HepG2 (cell line): ENCODE data around the gene DNAL4. TPM values are rescaled to one million over a fixed set of nuclear protein-coding genes. Genes with fewer than 3 reads are reported as not detected.

Experiments used
- ARID3A ChIP-seq: IDR thresholded peaks from 2 replicates; pipeline ENCODE4 v1.6.1; 2012; ENCODE audit warnings: low read depth, low read length, improper control_type of control experiment
- ASH2L ChIP-seq: fragments of 300-600, 200-600 bp; sonication (generic); IDR thresholded peaks from 2 replicates; pipeline ENCODE4 v1.7.0; 2017; ENCODE audit warnings: low read depth, mild to moderate bottlenecking, moderate library complexity, mixed read lengths, low read length; ENCODE audit not compliant: insufficient read length
- FOXO1 ChIP-seq: sonication (generic); formaldehyde crosslinking; IDR thresholded peaks from 2 replicates; pipeline ENCODE4 v1.4.0; 2020; ENCODE audit warnings: missing genetic modification reagents
- HDAC2 ChIP-seq: sonication (generic); formaldehyde crosslinking; IDR thresholded peaks from 2 replicates; pipeline ENCODE4 v1.4.0; 2020; ENCODE audit warnings: missing genetic modification reagents
- HIC2 ChIP-seq: sonication (generic); formaldehyde crosslinking; IDR thresholded peaks from 2 replicates; pipeline ENCODE4 v1.9.0; 2022; ENCODE audit warnings: low read depth, missing genetic modification reagents
- HNRNPK ChIP-seq: fragments of 200-400 bp; formaldehyde crosslinking; IDR thresholded peaks from 2 replicates; pipeline ENCODE4 v1.6.1; 2018; ENCODE audit warnings: low read length, low read depth, moderate library complexity, mild to moderate bottlenecking; ENCODE audit not compliant: poor library complexity, severe bottlenecking
- HOXD1 ChIP-seq: sonication (generic); formaldehyde crosslinking; IDR thresholded peaks from 2 replicates; pipeline ENCODE4 v1.5.0; 2020; ENCODE audit warnings: missing genetic modification reagents
- MZF1 ChIP-seq: sonication (generic); formaldehyde crosslinking; IDR thresholded peaks from 2 replicates; pipeline ENCODE4 v1.8.1; 2023; ENCODE audit warnings: mild to moderate bottlenecking, missing genetic modification reagents, borderline replicate concordance
- NFYB ChIP-seq: sonication (generic); formaldehyde crosslinking; IDR thresholded peaks from 2 replicates; pipeline ENCODE4 v1.4.0; 2020; ENCODE audit warnings: missing genetic modification reagents
- NPAS2 ChIP-seq: sonication (generic); formaldehyde crosslinking; IDR thresholded peaks from 2 replicates; pipeline ENCODE4 v1.8.0; 2022; ENCODE audit warnings: mild to moderate bottlenecking, missing genetic modification reagents, borderline replicate concordance
- THAP9 ChIP-seq: sonication (generic); formaldehyde crosslinking; IDR thresholded peaks from 2 replicates; pipeline ENCODE4; 2020; ENCODE audit warnings: missing genetic modification reagents, mild to moderate bottlenecking, borderline replicate concordance
- ZBTB26 ChIP-seq: IDR thresholded peaks from 2 replicates; pipeline ENCODE4 v1.6.1; 2016; ENCODE audit warnings: missing compliant biosample characterization, missing genetic modification reagents, borderline replicate concordance
- ZKSCAN1 ChIP-seq: fragments of 150-350 bp; IDR thresholded peaks from 2 replicates; pipeline ENCODE4 v1.6.1; 2014; ENCODE audit warnings: low read length
- ZNF343 ChIP-seq: sonication (generic); formaldehyde crosslinking; IDR thresholded peaks from 2 replicates; pipeline ENCODE4 v1.4.0; 2020; ENCODE audit warnings: mild to moderate bottlenecking, missing genetic modification reagents
- ZNF546 ChIP-seq: sonication (generic); formaldehyde crosslinking; conservative IDR thresholded peaks from 2 replicates; pipeline ENCODE4 v1.8.1; 2023; ENCODE audit warnings: mild to moderate bottlenecking, missing genetic modification reagents
- ZNF597 ChIP-seq: sonication (generic); formaldehyde crosslinking; IDR thresholded peaks from 2 replicates; pipeline ENCODE4 v1.5.0; 2020; ENCODE audit warnings: missing genetic modification reagents
- ZNF878 ChIP-seq: sonication (generic); formaldehyde crosslinking; IDR thresholded peaks from 2 replicates; pipeline ENCODE4 v1.8.1; 2023; ENCODE audit warnings: mild to moderate bottlenecking, missing genetic modification reagents, moderate library complexity
- polyA plus RNA-seq, 8 experiments: library from polyadenylated mRNA; depleted of rRNA in 3 of 8; stranded (reverse) in 7 of 8; unstranded in 1 of 8; fragments of >200 nt; fragmentation: Illumina TruSeq in 4 of 8; extraction: Trizol in 4 of 8; gene quantifications; 2 replicates each; pipeline versions ENCODE4 v1.2.1 to v1.2.3, GENCODE V29; 2011 to 2016; ENCODE audit warnings: low read depth in 4 of 8, missing spikeins in 1 of 8, mixed read lengths in 1 of 8; ENCODE audit not compliant: insufficient read depth in 1 of 8
- total RNA-seq, 5 experiments: library from RNA; depleted of rRNA; stranded (reverse); fragments of >200 nt; fragmentation: Illumina TruSeq; extraction: Trizol; gene quantifications; 2 replicates each; pipeline ENCODE4 v1.2.3, GENCODE V29; 2016; ENCODE audit warnings: low read depth in 1 of 5

The DNAL4 gene
- total and polyA plus RNA-seq, 2 of the 13 experiments (the other 11 are each of a cell fraction or from before 2014, with no cell fraction given), result 8.0 to 10.7 TPM

- TF ChIP-seq HDAC2 (CRISPR knock-in tag) (0 out of 2 replicates have a peak, but pooled peaks have one; percentile 16), HIC2 (no peak), ZNF597 (CRISPR knock-in tag) (no peak), HOXD1 (CRISPR knock-in tag) (no peak), THAP9 (CRISPR knock-in tag) (no peak), NPAS2 (no peak), ZKSCAN1 (no peak), ZNF878 (CRISPR knock-in tag) (no peak), ZNF343 (no peak), ASH2L (peak; percentile 15), FOXO1 (CRISPR knock-in tag) (0 out of 2 replicates have a peak, but pooled peaks have one; percentile 9), ARID3A (no peak), NFYB (CRISPR knock-in tag) (peak; percentile 86), ZBTB26 (CRISPR knock-in tag) (no peak), MZF1 (CRISPR knock-in tag) (no peak), HNRNPK (no peak), ZNF546 (CRISPR knock-in tag) (no peak)
Measured at GRCh38 chr22:38755911-38756532, 37.9 kb downstream of the DNAL4 start, which contains the start of gene SUN2 (continued).
